C4-2B (cell line): ENCODE results near the gene IGFBP3.

ENCODE experiments used
- CTCF ChIP-seq: fragments of 450-650 bp; conservative IDR thresholded peaks from 2 replicates; pipeline ENCODE4 v1.5.1; 2017; ENCODE audit warnings: mild to moderate bottlenecking
- ZFX ChIP-seq: fragments of 450-650 bp; IDR thresholded peaks from 2 replicates; pipeline ENCODE4 v1.6.1; 2017

GRCh38 chr7:45873355-45873754 is 47.7 kb downstream of the IGFBP3 start:
- TF ChIP-seq CTCF = no peak
- no peak for TF ChIP-seq ZFX
